ENCODE measurements around the gene BANF2. TPM values are rescaled to one million over a fixed set of nuclear protein-coding genes. Genes with fewer than 3 reads are reported as not detected.

The BANF2 gene
- total RNA-seq, 1 donor from 2014 or later: not detected

GRCh38 chr20:17666481-17666880 lies 33.3 kb upstream of the BANF2 start:
- TF ChIP-seq, protein P1, sequence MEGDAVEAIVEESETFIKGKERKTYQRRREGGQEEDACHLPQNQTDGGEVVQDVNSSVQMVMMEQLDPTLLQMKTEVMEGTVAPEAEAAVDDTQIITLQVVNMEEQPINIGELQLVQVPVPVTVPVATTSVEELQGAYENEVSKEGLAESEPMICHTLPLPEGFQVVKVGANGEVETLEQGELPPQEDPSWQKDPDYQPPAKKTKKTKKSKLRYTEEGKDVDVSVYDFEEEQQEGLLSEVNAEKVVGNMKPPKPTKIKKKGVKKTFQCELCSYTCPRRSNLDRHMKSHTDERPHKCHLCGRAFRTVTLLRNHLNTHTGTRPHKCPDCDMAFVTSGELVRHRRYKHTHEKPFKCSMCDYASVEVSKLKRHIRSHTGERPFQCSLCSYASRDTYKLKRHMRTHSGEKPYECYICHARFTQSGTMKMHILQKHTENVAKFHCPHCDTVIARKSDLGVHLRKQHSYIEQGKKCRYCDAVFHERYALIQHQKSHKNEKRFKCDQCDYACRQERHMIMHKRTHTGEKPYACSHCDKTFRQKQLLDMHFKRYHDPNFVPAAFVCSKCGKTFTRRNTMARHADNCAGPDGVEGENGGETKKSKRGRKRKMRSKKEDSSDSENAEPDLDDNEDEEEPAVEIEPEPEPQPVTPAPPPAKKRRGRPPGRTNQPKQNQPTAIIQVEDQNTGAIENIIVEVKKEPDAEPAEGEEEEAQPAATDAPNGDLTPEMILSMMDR (IDR thresholded peaks at IDR 0.05): no peak
- Histone ChIP-seq H3K27ac (no peak overlapping the region), H3K4me1 (peaks cover 34% of the 10 kb centered on the region), H3K9me3 (no peaks in the 10 kb centered on the region), H3K36me3 (peaks cover 18% of the 10 kb centered on the region), H3K27me3 (no peaks in the 10 kb centered on the region), H3K4me3 (no peak overlapping the region)
- no peak for ATAC-seq
- no peak for DNase-seq
- intact Hi-C loops (cut with DNase I): no loop called here

GRCh38 chr20:17667445-17667844 lies 32.3 kb upstream of the BANF2 start:
- intact Hi-C loops (cut with DNase I): no loop called here
- no peak overlapping the region for H3K27ac ChIP-seq
- H3K36me3 ChIP-seq: peaks cover 18% of the 10 kb centered on the region
- no peaks in the 10 kb centered on the region for H3K9me3 ChIP-seq
- H3K4me3 ChIP-seq: no peak overlapping the region
- no peaks in the 10 kb centered on the region for H3K27me3 ChIP-seq
- TF ChIP-seq, protein P1 (IDR thresholded peaks at IDR 0.05): no peak
- H3K4me1 ChIP-seq: peaks cover 30% of the 10 kb centered on the region
- ATAC-seq: no peak
- no peak for DNase-seq

- Histone ChIP-seq H3K36me3 (peaks cover 18% of the 10 kb centered on the region), H3K4me3 (no peak overlapping the region), H3K27me3 (no peaks in the 10 kb centered on the region), H3K4me1 (peaks cover 29% of the 10 kb centered on the region), H3K27ac (no peak overlapping the region), H3K9me3 (no peaks in the 10 kb centered on the region)
- TF ChIP-seq, protein P1 (IDR thresholded peaks at IDR 0.05): no peak
- DNase-seq (no peak), ATAC-seq (no peak)
- intact Hi-C loops (cut with DNase I): no loop called here
Observed at GRCh38 chr20:17668432-17668831, 31.3 kb upstream of the BANF2 start.

DNA sequence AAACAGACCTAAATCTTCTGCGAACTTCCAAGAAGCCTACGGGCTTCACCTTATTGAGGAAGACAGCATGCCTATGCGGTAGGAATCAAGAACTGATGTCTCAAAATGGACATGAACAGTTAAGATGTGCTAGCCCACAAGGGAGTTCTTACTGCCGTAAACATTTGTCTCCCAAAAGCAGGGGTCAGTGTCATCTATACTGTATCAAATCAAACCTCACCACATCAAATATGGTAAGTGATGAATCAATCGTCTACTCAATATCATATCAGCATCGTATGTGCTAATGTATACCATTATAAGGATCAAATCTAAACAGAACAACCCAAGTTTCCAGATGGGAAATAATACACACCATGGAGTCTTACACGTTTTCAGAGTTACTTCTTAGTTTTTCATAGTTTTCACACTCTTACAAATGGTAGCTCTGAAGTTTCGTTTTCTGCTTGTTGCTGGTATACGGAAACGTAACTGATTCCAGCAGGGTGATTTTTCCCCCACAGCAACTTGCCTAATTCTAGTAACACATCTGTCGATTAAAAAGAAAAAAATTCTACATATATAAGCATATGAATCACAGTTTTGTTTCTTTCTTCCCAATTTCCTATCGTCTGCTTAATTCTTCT lies 30.3 kb upstream of the BANF2 start:
- Histone ChIP-seq H3K4me1 (peaks cover 34% of the 10 kb centered on the region), H3K36me3 (peaks cover 18% of the 10 kb centered on the region)
- ATAC-seq: no peak

DNA sequence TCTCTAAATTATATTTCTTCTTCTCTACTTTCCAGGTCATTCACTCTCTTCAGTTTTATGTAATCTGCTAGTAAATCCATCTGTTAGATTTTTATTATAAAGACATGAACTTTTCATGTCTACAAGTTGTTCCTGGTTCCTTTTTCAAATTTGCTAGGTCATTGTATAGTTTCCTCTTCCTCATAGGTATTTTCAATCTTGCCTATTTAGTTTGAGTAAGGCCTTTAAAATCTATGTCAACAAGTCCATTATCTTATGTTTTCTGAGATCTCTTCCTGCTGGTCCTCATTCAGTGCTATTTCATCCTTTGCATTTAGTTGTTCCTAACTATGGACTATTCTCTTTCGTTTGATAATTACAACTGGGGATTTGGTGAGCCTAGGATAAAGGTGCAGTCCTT lies 28.8 kb upstream of the BANF2 start:
- ATAC-seq (no peak), DNase-seq (no peak)
- Histone ChIP-seq H3K4me3 (no peak overlapping the region), H3K36me3 (peaks cover 21% of the 10 kb centered on the region), H3K27ac (no peak overlapping the region), H3K27me3 (no peaks in the 10 kb centered on the region), H3K4me1 (peaks cover 42% of the 10 kb centered on the region), H3K9me3 (no peaks in the 10 kb centered on the region)
- TF ChIP-seq, protein P1 (IDR thresholded peaks at IDR 0.05): no peak
- intact Hi-C loops (cut with DNase I): no loop called here

More for the DNA sequence above, 30.3 kb upstream of the BANF2 start:
- H3K9me3 ChIP-seq: no peaks in the 10 kb centered on the region
- H3K27me3 ChIP-seq: no peaks in the 10 kb centered on the region
- TF ChIP-seq, protein P1 (IDR thresholded peaks at IDR 0.05): no peak
- intact Hi-C loops (cut with DNase I): no loop called here
- H3K27ac ChIP-seq: no peak overlapping the region
- DNase-seq: no peak
- H3K4me3 ChIP-seq: no peak overlapping the region

GRCh38 chr20:17671565-17671964 lies 28.2 kb upstream of the BANF2 start:
- Histone ChIP-seq H3K4me3 (no peak overlapping the region), H3K27ac (no peak overlapping the region), H3K4me1 (peaks cover 46% of the 10 kb centered on the region), H3K9me3 (no peaks in the 10 kb centered on the region), H3K36me3 (peaks cover 27% of the 10 kb centered on the region), H3K27me3 (no peaks in the 10 kb centered on the region)
- intact Hi-C loops (cut with DNase I): no loop called here
- DNase-seq: no peak
- no peak for ATAC-seq
- TF ChIP-seq, protein P1 (IDR thresholded peaks at IDR 0.05): no peak

Measured in upper lobe of right lung (tissue), 1 donor.